Kidney epithelial cell (primary cell): ENCODE results near the gene JMJD1C. TPM values are rescaled to one million over a fixed set of nuclear protein-coding genes. Genes with fewer than 3 reads are reported as not detected.

Experiments
- DNase-seq: peaks from one replicate; pipeline ENCODE4 v3.0.0-alpha.2; 2010; ENCODE audit warnings: low read depth
- H3K27me3 ChIP-seq: 2 replicates; pipeline ENCODE4 v1.6.0; 2011; ENCODE audit warnings: low read length; ENCODE audit not compliant: control insufficient read depth, insufficient read depth
- H3K36me3 ChIP-seq: 2 replicates; pipeline ENCODE4 v1.5.1; 2011; ENCODE audit warnings: low read length; ENCODE audit not compliant: control insufficient read depth, insufficient read depth
- H3K4me3 ChIP-seq: 2 replicates; pipeline ENCODE4 v1.5.1; 2011; ENCODE audit warnings: low read depth, mild to moderate bottlenecking, control low read depth, low read length
- CTCF ChIP-seq: IDR thresholded peaks from 2 replicates; pipeline ENCODE4 v1.5.1; 2011; ENCODE audit warnings: mild to moderate bottlenecking, moderate library complexity, low read length, control low read depth, inconsistent platforms; ENCODE audit not compliant: insufficient read depth, poor library complexity, severe bottlenecking
- total RNA-seq: library from RNA; depleted of rRNA; stranded (reverse); fragments of >200 nt; gene quantifications from 2 replicates; pipeline ENCODE4 v1.2.3, GENCODE V29; 2015

Gene JMJD1C
- total RNA-seq, 1 donor from 2014 or later: 90.3 TPM

- no peak for DNase-seq
- no peak overlapping the region for H3K4me3 ChIP-seq
- no peaks in the 10 kb centered on the region for H3K27me3 ChIP-seq
- TF ChIP-seq CTCF: no peak
- no peaks in the 10 kb centered on the region for H3K36me3 ChIP-seq
Measured at GRCh38 chr10:63283093-63283492, 182.7 kb downstream of the JMJD1C start.

- DNase-seq: no peak
- H3K4me3 ChIP-seq: no peak overlapping the region
- no peak for TF ChIP-seq CTCF
- H3K27me3 ChIP-seq: no peaks in the 10 kb centered on the region
- H3K36me3 ChIP-seq: no peaks in the 10 kb centered on the region
Measured at GRCh38 chr10:63281967-63282366, 183.8 kb downstream of the JMJD1C start.

GRCh38 chr10:63280386-63280785 lies 185.4 kb downstream of the JMJD1C start:
- no peak for DNase-seq
- no peak for TF ChIP-seq CTCF
- no peaks in the 10 kb centered on the region for H3K27me3 ChIP-seq
- no peak overlapping the region for H3K4me3 ChIP-seq
- H3K36me3 ChIP-seq: no peaks in the 10 kb centered on the region

- H3K27me3 ChIP-seq: no peaks in the 10 kb centered on the region
- H3K4me3 ChIP-seq: no peak overlapping the region
- no peak for DNase-seq
- H3K36me3 ChIP-seq: no peaks in the 10 kb centered on the region
- TF ChIP-seq CTCF: no peak
Measured at GRCh38 chr10:63275094-63275493, 190.7 kb downstream of the JMJD1C start.

GRCh38 chr10:63273577-63273976 lies 192.2 kb downstream of the JMJD1C start:
- Histone ChIP-seq H3K4me3 (no peak overlapping the region), H3K27me3 (no peaks in the 10 kb centered on the region), H3K36me3 (no peaks in the 10 kb centered on the region)
- TF ChIP-seq CTCF: no peak
- no peak for DNase-seq

GRCh38 chr10:63268798-63269503 lies 196.8 kb downstream of the JMJD1C start:
- TF ChIP-seq CTCF: peak; percentile 14
- peak; percentile 95 for DNase-seq
- no peaks in the 10 kb centered on the region for H3K36me3 ChIP-seq
- H3K4me3 ChIP-seq: peak overlapping the region; percentile 54
- no peaks in the 10 kb centered on the region for H3K27me3 ChIP-seq
